ENCODE results near the gene MINDY4B.

GRCh38 chr3:150931745-150932144 lies 26.5 kb upstream of the MINDY4B start:
- TF ChIP-seq ARNT (IDR thresholded peaks at IDR 0.05) (no peak), PKNOX1 (IDR thresholded peaks at IDR 0.05) (no peak), SP1 (IDR thresholded peaks at IDR 0.05) (no peak), TARDBP (IDR thresholded peaks at IDR 0.05) (no peak), L3MBTL2 (conservative IDR thresholded peaks at IDR 0.05) (no peak), BHLHE40 (IDR thresholded peaks at IDR 0.05; ENCODE audit: borderline replicate concordance) (no peak), FOXM1 (IDR thresholded peaks at IDR 0.05; ENCODE audit: borderline replicate concordance) (no peak), NFRKB (IDR thresholded peaks at IDR 0.05) (no peak), FOXA1 (IDR thresholded peaks at IDR 0.05) (no peak), ELF4 (IDR thresholded peaks at IDR 0.05) (no peak), SUZ12 (IDR thresholded peaks at IDR 0.05) (no peak)

All from HEK293T (cell line).